ENCODE data around the gene PKN3.

GRCh38 chr9:128719919-128720605, 17.8 kb downstream of the PKN3 start:
- TF ChIP-seq EZH2 (IDR thresholded peaks at IDR 0.05; ENCODE audit: insufficient read depth, low read length): no peak
- no peak for TF ChIP-seq CTCF (IDR thresholded peaks at IDR 0.05; ENCODE audit: insufficient read depth, low read depth, low read length)
